WTC11 (cell line): ENCODE measurements around the gene MICAL3. TPM values are rescaled to one million over a fixed set of nuclear protein-coding genes. Genes with fewer than 3 reads are reported as not detected.

Source experiments
- ATAC-seq: fragments of 200-7000 bp; cut with Tn5 transposase; 2 replicates; pipeline ENCODE4 v1.10.0; 2021; ENCODE audit warnings: mild to moderate bottlenecking, moderate library complexity
- CTCF ChIA-PET: fragments of 300-600 bp; sonication (Branson Sonifier 250); formaldehyde crosslinking; loops from one replicate; lab custom pipeline; 2021; ENCODE audit warnings: antibody characterized with exemption; lab: Charles Lee
- POLR2A ChIA-PET: fragments of 350-600 bp; sonication (Branson Sonifier 250); formaldehyde crosslinking; loops from one replicate; lab custom pipeline; 2021; ENCODE audit warnings: antibody characterized with exemption; lab: Charles Lee
- DNase-seq: peaks from one replicate; pipeline ENCODE4 v3.0.0; 2021; ENCODE audit warnings: low spot score
- H3K27ac Mint-ChIP-seq: 2 replicates; pipeline ENCODE4 v1.8.0; 2021; ENCODE audit warnings: mixed read lengths
- H3K27me3 Mint-ChIP-seq: 2 replicates; pipeline ENCODE4 v1.8.0; 2021; ENCODE audit warnings: low read depth, mild to moderate bottlenecking, moderate library complexity, mixed read lengths
- H3K36me3 Mint-ChIP-seq: 2 replicates; pipeline ENCODE4 v1.8.0; 2021; ENCODE audit warnings: mixed read lengths
- H3K4me1 Mint-ChIP-seq: 2 replicates; pipeline ENCODE4 v1.8.0; 2022; ENCODE audit warnings: mixed read lengths
- H3K4me3 Mint-ChIP-seq: 2 replicates; pipeline ENCODE4 v1.8.0; 2021; ENCODE audit warnings: mild to moderate bottlenecking, moderate library complexity, mixed read lengths
- H3K9me3 Mint-ChIP-seq: 2 replicates; pipeline ENCODE4 v1.8.0; 2021; ENCODE audit warnings: mixed read lengths
- ATF1 ChIP-seq: sonication (generic); formaldehyde crosslinking; IDR thresholded peaks from 2 replicates; pipeline ENCODE4 v1.8.1; 2023; ENCODE audit warnings: mild to moderate bottlenecking, moderate library complexity, missing genetic modification reagents
- CREB1 ChIP-seq: sonication (generic); formaldehyde crosslinking; IDR thresholded peaks from 2 replicates; pipeline ENCODE4 v1.8.0; 2023; ENCODE audit warnings: mild to moderate bottlenecking, missing genetic modification reagents
- ERG ChIP-seq: fragments of 250-450 bp; sonication (Bioruptor Pico); IDR thresholded peaks from 2 replicates; pipeline ENCODE4 v1.8.0; 2021; ENCODE audit warnings: mild to moderate bottlenecking
- ETV6 ChIP-seq: sonication (generic); formaldehyde crosslinking; IDR thresholded peaks from 2 replicates; pipeline ENCODE4 v1.8.1; 2022; ENCODE audit warnings: mild to moderate bottlenecking, missing genetic modification reagents
- FOXJ3 ChIP-seq: sonication (generic); formaldehyde crosslinking; IDR thresholded peaks from 2 replicates; pipeline ENCODE4 v1.9.0; 2021; ENCODE audit warnings: missing genetic modification reagents, mild to moderate bottlenecking, borderline replicate concordance
- IRF2 ChIP-seq: sonication (generic); formaldehyde crosslinking; IDR thresholded peaks from 2 replicates; pipeline ENCODE4 v1.8.0; 2022; ENCODE audit warnings: low read depth, missing genetic modification reagents, borderline replicate concordance
- JUN ChIP-seq: sonication (generic); formaldehyde crosslinking; IDR thresholded peaks from 2 replicates; pipeline ENCODE4 v1.8.0; 2023; ENCODE audit warnings: mild to moderate bottlenecking, missing genetic modification reagents
- MLX ChIP-seq: sonication (generic); formaldehyde crosslinking; IDR thresholded peaks from 2 replicates; pipeline ENCODE4 v1.8.1; 2023; ENCODE audit warnings: mild to moderate bottlenecking, missing genetic modification reagents, moderate library complexity
- MXD4 ChIP-seq: fragments of 250-450 bp; sonication (Bioruptor Pico); IDR thresholded peaks from 2 replicates; pipeline ENCODE4 v1.8.0; 2021; ENCODE audit warnings: mild to moderate bottlenecking, moderate library complexity, borderline replicate concordance
- MYBL2 ChIP-seq: sonication (generic); formaldehyde crosslinking; IDR thresholded peaks from 2 replicates; pipeline ENCODE4 v1.8.1; 2023; ENCODE audit warnings: mild to moderate bottlenecking, moderate library complexity, missing genetic modification reagents
- OVOL2 ChIP-seq: fragments of 250-450 bp; sonication (Bioruptor Pico); IDR thresholded peaks from 2 replicates; pipeline ENCODE4 v1.9.0; 2021; ENCODE audit warnings: mild to moderate bottlenecking, borderline replicate concordance
- PRDM15 ChIP-seq: sonication (generic); formaldehyde crosslinking; IDR thresholded peaks from 2 replicates; pipeline ENCODE4 v1.8.0; 2022; ENCODE audit warnings: missing genetic modification reagents
- PREB ChIP-seq: sonication (generic); formaldehyde crosslinking; IDR thresholded peaks from 2 replicates; pipeline ENCODE4 v1.8.1; 2022; ENCODE audit warnings: mild to moderate bottlenecking, missing genetic modification reagents, moderate library complexity, borderline replicate concordance
- RELA ChIP-seq: sonication (generic); formaldehyde crosslinking; IDR thresholded peaks from 2 replicates; pipeline ENCODE4 v1.8.1; 2022; ENCODE audit warnings: missing genetic modification reagents, mild to moderate bottlenecking, borderline replicate concordance
- RORB ChIP-seq: fragments of 250-450 bp; sonication (Bioruptor Pico); IDR thresholded peaks from 2 replicates; pipeline ENCODE4 v1.9.0; 2021; ENCODE audit warnings: mild to moderate bottlenecking
- TCF7 ChIP-seq: sonication (generic); formaldehyde crosslinking; IDR thresholded peaks from 2 replicates; pipeline ENCODE4 v1.8.0; 2022; ENCODE audit warnings: mild to moderate bottlenecking, low read depth, missing genetic modification reagents, moderate library complexity
- TEAD4 ChIP-seq: sonication (generic); formaldehyde crosslinking; IDR thresholded peaks from 2 replicates; pipeline ENCODE4 v1.8.0; 2022; ENCODE audit warnings: mild to moderate bottlenecking, missing genetic modification reagents
- ZNF281 ChIP-seq: sonication (generic); formaldehyde crosslinking; IDR thresholded peaks from 2 replicates; pipeline ENCODE4 v1.8.0; 2023; ENCODE audit warnings: mild to moderate bottlenecking, missing genetic modification reagents
- ZNF425 ChIP-seq: fragments of 250-450 bp; sonication (Bioruptor Pico); conservative IDR thresholded peaks from 2 replicates; pipeline ENCODE4 v1.9.0; 2021; ENCODE audit warnings: mild to moderate bottlenecking
- total RNA-seq: library from RNA; stranded (reverse); gene quantifications from 3 replicates; pipeline ENCODE4 v1.2.3, GENCODE V29; 2021

The MICAL3 gene
- total RNA-seq, 1 experiment from 2014 or later, result 41.2 TPM

GRCh38 chr22:17890892-17891291 is 133.5 kb downstream of the MICAL3 start:
- Mint-ChIP-seq H3K27me3 (no peaks in the 10 kb centered on the region), H3K27ac (no peak overlapping the region), H3K36me3 (peaks cover 24% of the 10 kb centered on the region), H3K4me3 (no peak overlapping the region), H3K4me1 (no peaks in the 10 kb centered on the region), H3K9me3 (no peaks in the 10 kb centered on the region)
- no peak for DNase-seq
- TF ChIP-seq IRF2 (CRISPR knock-in tag) (no peak), TCF7 (no peak), MXD4 (CRISPR knock-in tag) (no peak), PREB (CRISPR knock-in tag) (no peak), MLX (CRISPR knock-in tag) (no peak), JUN (CRISPR knock-in tag) (no peak), ETV6 (CRISPR knock-in tag) (no peak), TEAD4 (CRISPR knock-in tag) (no peak), ATF1 (CRISPR knock-in tag) (no peak), ZNF281 (CRISPR knock-in tag) (no peak)
- no peak for ATAC-seq
- ChIA-PET CTCF (interaction anchor here (1.2 to 6.3 kb wide), 9 partner anchors 13 to 186 kb away, joined by 3 to 107 read pairs (median 10); partner anchors contain the start of gene PEX26), POLR2A (no interaction called here)

- DNase-seq, result no peak
- Mint-ChIP-seq H3K36me3 (peaks cover 27% of the 10 kb centered on the region), H3K27ac (no peak overlapping the region), H3K4me1 (no peaks in the 10 kb centered on the region), H3K9me3 (no peaks in the 10 kb centered on the region), H3K4me3 (no peak overlapping the region), H3K27me3 (no peaks in the 10 kb centered on the region)
- POLR2A ChIA-PET, result no interaction called here
- no peak for ATAC-seq
- CTCF ChIA-PET, result interaction anchor here (0.7 to 6.3 kb wide), 6 partner anchors 14 to 198 kb away, joined by 3 to 107 read pairs (median 11); partner anchors contain the start of gene PEX26
- no peak for TF ChIP-seq FOXJ3 (CRISPR knock-in tag)
- no peak for TF ChIP-seq MYBL2
- no peak for TF ChIP-seq ZNF281 (CRISPR knock-in tag)
- no peak for TF ChIP-seq RELA (CRISPR knock-in tag)
- no peak for TF ChIP-seq ERG
- TF ChIP-seq ZNF425 (CRISPR knock-in tag), result no peak
- TF ChIP-seq PRDM15 (CRISPR knock-in tag), result no peak
- no peak for TF ChIP-seq RORB (CRISPR knock-in tag)
- TF ChIP-seq JUN (CRISPR knock-in tag), result no peak
- TF ChIP-seq CREB1 (CRISPR knock-in tag), result no peak
- TF ChIP-seq OVOL2 (CRISPR knock-in tag), result no peak
- no peak for TF ChIP-seq MLX (CRISPR knock-in tag)
Measured at GRCh38 chr22:17890245-17890671, 134.1 kb downstream of the MICAL3 start.
